GM18867 (cell line): ENCODE data around the gene SKA2.
"Not testable (repeated sequence)": the region's sequence is repeated elsewhere in the genome, so short reads cannot be mapped to it uniquely, and the experiment has no call there.

Experiments
- ATAC-seq: cut with Tn5 transposase; IDR thresholded peaks from one replicate; pipeline ENCODE4 v1.9.1; 2021; ENCODE audit warnings: mild to moderate bottlenecking, moderate library complexity; ENCODE audit not compliant: unreplicated experiment

SKA2 gene

GRCh38 chr17:59152925-59153324 lies 2.1 kb downstream of the SKA2 start:
- no peak for ATAC-seq

- no peak for ATAC-seq
These were observed 3.4 kb downstream of the SKA2 start for GRCh38 chr17:59151591-59151990.

GRCh38 chr17:59151006-59151405 lies 4.0 kb downstream of the SKA2 start:
- ATAC-seq: no peak

GRCh38 chr17:59149841-59150511 lies 5.0 kb downstream of the SKA2 start:
- ATAC-seq: no peak

- no peak for ATAC-seq
These were observed 5.9 kb downstream of the SKA2 start for GRCh38 chr17:59149051-59149450.

- no peak for ATAC-seq
These were observed 9.4 kb downstream of the SKA2 start for GRCh38 chr17:59145571-59146096.

- ATAC-seq: no peak
These were observed 13.1 kb downstream of the SKA2 start for GRCh38 chr17:59141860-59142259.

GRCh38 chr17:59139939-59140338 lies 15.0 kb downstream of the SKA2 start:
- no peak for ATAC-seq

- ATAC-seq: not testable (repeated sequence)
These were observed 16.6 kb downstream of the SKA2 start for GRCh38 chr17:59138339-59138738.

- no peak for ATAC-seq
These were observed 23.9 kb downstream of the SKA2 start for GRCh38 chr17:59131131-59131530.

- no peak for ATAC-seq
These were observed 25.2 kb downstream of the SKA2 start for GRCh38 chr17:59129814-59130213.

GRCh38 chr17:59126809-59127417 lies 28.1 kb downstream of the SKA2 start:
- ATAC-seq: no peak

GRCh38 chr17:59124665-59125064 lies 30.3 kb downstream of the SKA2 start:
- ATAC-seq: peak; percentile 55

GRCh38 chr17:59121901-59122480 lies 33.0 kb downstream of the SKA2 start:
- ATAC-seq: no peak

GRCh38 chr17:59115474-59115873 lies 39.5 kb downstream of the SKA2 start:
- no peak for ATAC-seq

- ATAC-seq: no peak
These were observed 43.4 kb downstream of the SKA2 start for GRCh38 chr17:59111539-59111938.

GRCh38 chr17:59110973-59111372 lies 44.0 kb downstream of the SKA2 start:
- ATAC-seq: no peak

- no peak for ATAC-seq
These were observed 46.4 kb downstream of the SKA2 start for GRCh38 chr17:59108400-59109102.

- ATAC-seq: no peak
These were observed 47.7 kb downstream of the SKA2 start for GRCh38 chr17:59107306-59107670.

GRCh38 chr17:59106463-59107305 lies 48.3 kb downstream of the SKA2 start, which contains the start of gene TRIM37:
TSS of gene TRIM37 (minus strand) at chr17:59106880. CDS start at chr17:59106461, 419 bp downstream.
- peak; percentile 92 for ATAC-seq
